Glutamatergic neuron (in vitro differentiated cells): ENCODE data around the gene RUFY3. TPM values are rescaled to one million over a fixed set of nuclear protein-coding genes. Genes with fewer than 3 reads are reported as not detected.

Source experiments
- DNase-seq: peaks from one replicate; pipeline ENCODE4 v3.0.0; 2022
- H3K27ac Mint-ChIP-seq: one replicate; pipeline ENCODE4 v1.8.0; 2020; ENCODE audit warnings: mild to moderate bottlenecking, mixed read lengths, inconsistent platforms; ENCODE audit not compliant: unreplicated experiment
- H3K27me3 Mint-ChIP-seq: one replicate; pipeline ENCODE4 v1.8.0; 2020; ENCODE audit warnings: mild to moderate bottlenecking, moderate library complexity, mixed read lengths, inconsistent platforms; ENCODE audit not compliant: unreplicated experiment
- H3K36me3 Mint-ChIP-seq: one replicate; pipeline ENCODE4 v1.8.0; 2020; ENCODE audit warnings: mild to moderate bottlenecking, mixed read lengths, inconsistent platforms; ENCODE audit not compliant: unreplicated experiment
- H3K4me1 Mint-ChIP-seq: one replicate; pipeline ENCODE4 v1.8.0; 2020; ENCODE audit warnings: mild to moderate bottlenecking, low read depth, mixed read lengths, inconsistent platforms; ENCODE audit not compliant: unreplicated experiment
- H3K4me3 Mint-ChIP-seq: one replicate; pipeline ENCODE4 v1.8.0; 2020; ENCODE audit warnings: mild to moderate bottlenecking, mixed read lengths, inconsistent platforms; ENCODE audit not compliant: unreplicated experiment
- H3K9me3 Mint-ChIP-seq: one replicate; pipeline ENCODE4 v1.8.0; 2020; ENCODE audit warnings: mild to moderate bottlenecking, moderate library complexity, mixed read lengths, inconsistent platforms; ENCODE audit not compliant: unreplicated experiment
- CTCF ChIP-seq: fragments of 200-600 bp; sonication (generic); IDR thresholded peaks from one replicate; pipeline ENCODE4 v1.5.0; 2021; ENCODE audit not compliant: partially characterized antibody, unreplicated experiment
- total RNA-seq: library from RNA; stranded (reverse); fragmentation: NEBNext Ultra II Directional; extraction: Animal tissue kit (Norgen Biotek cat#: 25700); gene quantifications from one replicate; pipeline ENCODE4 v1.2.1, GENCODE V29; 2021; ENCODE audit not compliant: unreplicated experiment

RUFY3 gene
- total RNA-seq, 1 donor from 2014 or later: 291 TPM

GRCh38 chr4:70713453-70714078, 8.2 kb upstream of the RUFY3 start:
- Mint-ChIP-seq H3K9me3 (peaks cover 1% of the 10 kb centered on the region), H3K4me3 (no peak overlapping the region), H3K4me1 (no peaks in the 10 kb centered on the region), H3K36me3 (no peaks in the 10 kb centered on the region), H3K27me3 (no peaks in the 10 kb centered on the region), H3K27ac (no peak overlapping the region)
- TF ChIP-seq CTCF: no peak
- DNase-seq: no peak

GRCh38 chr4:70714079-70714887, 7.5 kb upstream of the RUFY3 start:
- Mint-ChIP-seq H3K4me1 (no peaks in the 10 kb centered on the region), H3K9me3 (peaks cover 1% of the 10 kb centered on the region), H3K27ac (no peak overlapping the region), H3K27me3 (no peaks in the 10 kb centered on the region), H3K36me3 (no peaks in the 10 kb centered on the region), H3K4me3 (no peak overlapping the region)
- TF ChIP-seq CTCF: no peak
- no peak for DNase-seq

GRCh38 chr4:70715097-70715496, 6.7 kb upstream of the RUFY3 start:
- Mint-ChIP-seq H3K4me3 (no peak overlapping the region), H3K36me3 (no peaks in the 10 kb centered on the region), H3K9me3 (peaks cover 1% of the 10 kb centered on the region), H3K4me1 (no peaks in the 10 kb centered on the region), H3K27me3 (no peaks in the 10 kb centered on the region), H3K27ac (no peak overlapping the region)
- no peak for DNase-seq
- no peak for TF ChIP-seq CTCF

GRCh38 chr4:70718811-70719604, 2.8 kb upstream of the RUFY3 start:
- DNase-seq: no peak
- Mint-ChIP-seq H3K27ac (no peak overlapping the region), H3K9me3 (peaks cover 5% of the 10 kb centered on the region), H3K27me3 (peaks cover 2% of the 10 kb centered on the region), H3K4me1 (peaks cover 4% of the 10 kb centered on the region), H3K4me3 (no peak overlapping the region), H3K36me3 (no peaks in the 10 kb centered on the region)
- TF ChIP-seq CTCF: no peak
